ENCODE measurements around the gene PLEKHM2. TPM values are rescaled to one million over a fixed set of nuclear protein-coding genes. Genes with fewer than 3 reads are reported as not detected.
A peak's percentile ranks its signal among the peaks of the same experiment; 100 is the strongest.

Gene PLEKHM2
- total RNA-seq, 4 donors from 2014 or later: 34.6 to 57.9 (median 42.4) TPM

DNA sequence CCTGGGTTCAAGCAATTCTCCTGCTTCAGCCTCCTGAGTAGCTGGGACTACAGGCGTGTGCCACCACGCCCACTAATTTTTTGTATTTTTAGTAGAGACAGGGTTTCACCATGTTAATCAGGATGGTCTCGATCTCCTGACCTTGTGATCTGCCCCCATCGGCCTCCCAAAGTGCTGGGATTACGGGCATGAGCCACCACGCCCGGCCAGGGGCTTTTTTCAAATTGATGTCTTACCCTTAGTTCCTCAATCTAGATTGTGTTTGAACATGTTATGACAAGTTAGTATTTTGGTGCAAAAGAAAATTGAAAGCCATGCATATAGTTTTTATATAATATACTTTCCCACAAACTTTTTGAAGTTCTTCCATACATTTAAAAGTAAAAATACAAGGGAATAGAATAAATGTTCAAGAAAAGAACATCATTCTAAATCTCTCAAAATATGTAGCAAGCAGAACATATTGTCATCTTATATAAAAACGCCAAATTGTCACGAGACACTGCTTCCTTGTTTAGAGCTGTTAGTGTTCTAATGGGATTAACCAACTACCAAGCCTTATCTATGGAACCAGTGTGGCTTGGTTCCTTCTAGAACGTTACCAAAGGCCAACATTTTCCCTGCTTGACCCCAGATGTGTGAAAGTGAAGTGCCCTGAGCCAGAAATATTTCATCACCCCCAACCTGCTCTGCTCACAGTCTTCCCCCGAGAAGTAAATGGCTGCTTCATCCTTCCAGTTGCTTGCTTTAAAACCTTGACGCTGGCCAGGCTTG, 9.5 kb upstream of the PLEKHM2 start:
- 39 to 44% methylated on average over 11 to 12 of the region's 12 CpGs for WGBS, 2 donors
- no peak for TF ChIP-seq CTCF (IDR thresholded peaks at IDR 0.05)
- no peaks in the 10 kb centered on the region for H3K36me3 ChIP-seq
- H3K4me3 ChIP-seq: no peak overlapping the region
- intact Hi-C loops (cut with DNase I): no loop called here
- peaks cover 0 to 15% (median 1%) of the 10 kb centered on the region in 3 donors for H3K4me1 ChIP-seq
- peak overlapping the region in 2 of 4 donors; percentile 3 to 14 for H3K27ac ChIP-seq
- no peak for DNase-seq
- no peaks in the 10 kb centered on the region for H3K27me3 ChIP-seq
- H3K9me3 ChIP-seq: no peaks in the 10 kb centered on the region

- WGBS, 2 donors: 57 to 65% methylated on average over 2 of the region's 2 CpGs
- no peak overlapping the region for H3K27ac ChIP-seq
- no peak for DNase-seq
- H3K36me3 ChIP-seq: no peaks in the 10 kb centered on the region
- peaks cover 1 to 29% (median 16%) of the 10 kb centered on the region in 3 donors for H3K4me1 ChIP-seq
- no peaks in the 10 kb centered on the region for H3K27me3 ChIP-seq
- no peak overlapping the region for H3K4me3 ChIP-seq
- no peak for TF ChIP-seq POLR2A (IDR thresholded peaks at IDR 0.05)
- TF ChIP-seq CTCF (IDR thresholded peaks at IDR 0.05): no peak
- H3K9me3 ChIP-seq: no peaks in the 10 kb centered on the region
- intact Hi-C loops (cut with DNase I): no loop called here
Measured at GRCh38 chr1:15676010-15676409, 8.1 kb upstream of the PLEKHM2 start.

DNA sequence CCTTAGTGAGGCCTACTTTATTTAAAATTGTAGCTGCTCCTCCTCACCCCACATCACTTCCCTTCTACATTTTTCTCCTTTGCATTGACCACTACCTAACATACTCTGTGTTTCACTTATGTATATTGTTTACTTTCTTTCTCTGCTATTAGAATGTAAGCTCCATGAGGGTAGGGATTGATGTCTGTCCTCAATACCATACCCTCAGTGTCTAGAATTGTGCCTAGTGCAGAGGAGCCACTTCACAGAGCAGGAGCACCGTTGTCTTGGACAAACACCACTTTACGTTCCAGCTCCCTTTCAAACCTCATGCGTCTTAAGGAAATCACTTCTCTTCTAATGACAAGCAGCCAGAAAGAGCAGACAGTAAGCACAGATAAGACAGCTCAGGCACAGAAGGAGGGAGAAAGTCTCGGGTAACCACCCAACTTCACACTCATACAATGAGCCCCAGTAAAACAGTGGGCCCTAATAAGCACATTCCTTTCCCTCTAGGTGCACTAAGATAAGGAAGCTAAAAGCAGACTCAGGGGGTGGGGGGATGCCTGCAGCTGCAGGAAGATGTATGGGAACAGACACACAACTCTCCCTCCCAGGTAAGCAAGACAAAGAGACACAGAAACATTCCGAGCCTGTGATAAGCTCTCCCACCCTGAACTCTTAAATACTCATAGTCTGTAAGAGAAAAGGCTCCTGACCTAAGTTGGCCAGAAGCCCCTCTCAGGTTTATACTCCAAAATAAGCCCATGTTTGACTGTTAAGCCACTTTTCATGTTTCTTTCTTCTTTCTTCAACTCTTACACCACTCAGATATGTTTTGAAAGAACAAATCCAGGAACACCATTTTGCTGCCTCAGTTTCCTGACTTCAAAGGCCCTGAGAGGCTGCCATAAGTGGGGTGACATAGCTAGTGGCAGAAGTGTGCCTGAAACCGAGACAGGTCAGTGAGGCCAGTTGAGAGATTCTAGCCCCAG, 7.1 kb upstream of the PLEKHM2 start:
- Histone ChIP-seq H3K27me3 (no peaks in the 10 kb centered on the region), H3K27ac (no peak overlapping the region), H3K4me1 (peaks cover 10 to 39% (median 19%) of the 10 kb centered on the region in 3 donors), H3K4me3 (no peak overlapping the region), H3K9me3 (no peaks in the 10 kb centered on the region), H3K36me3 (no peaks in the 10 kb centered on the region)
- no peak for DNase-seq
- 90 to 95% methylated on average over 5 to 6 of the region's 6 CpGs for WGBS, 2 donors
- TF ChIP-seq POLR2A (IDR thresholded peaks at IDR 0.05) (no peak), CTCF (IDR thresholded peaks at IDR 0.05) (no peak)
- intact Hi-C loops (cut with DNase I): no loop called here

DNA sequence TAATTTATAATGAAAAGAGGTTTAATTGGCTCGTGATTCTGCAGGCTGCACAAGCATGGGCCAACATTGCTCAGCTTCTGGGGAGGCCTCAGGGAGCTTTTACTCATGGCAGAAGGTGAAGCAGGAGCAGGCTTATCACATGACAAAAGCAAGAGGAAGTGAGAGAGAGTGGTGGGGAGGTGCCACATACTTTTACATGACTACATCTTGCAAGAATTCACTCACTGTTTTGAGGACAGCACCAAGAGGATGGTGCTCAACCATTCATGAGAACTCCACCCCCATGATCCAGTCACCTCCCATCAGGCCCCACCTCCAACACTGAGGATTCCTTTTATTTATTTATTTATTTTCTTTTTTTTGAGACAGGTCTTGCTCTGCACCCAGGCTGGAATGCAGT, 5.5 kb upstream of the PLEKHM2 start:
- Histone ChIP-seq H3K4me3 (no peak overlapping the region), H3K27ac (no peak overlapping the region), H3K9me3 (no peaks in the 10 kb centered on the region), H3K36me3 (no peaks in the 10 kb centered on the region), H3K4me1 (peaks cover 17 to 55% (median 19%) of the 10 kb centered on the region in 3 donors), H3K27me3 (no peaks in the 10 kb centered on the region)
- intact Hi-C loops (cut with DNase I): no loop called here
- DNase-seq: no peak
- TF ChIP-seq POLR2A (IDR thresholded peaks at IDR 0.05) (no peak), CTCF (IDR thresholded peaks at IDR 0.05) (no peak)
- 17% methylated on average over 1 of the region's 1 CpG; no CpG with 5 or more reads in 1 of the 2 donors for WGBS, 2 donors

- no peak for TF ChIP-seq POLR2A (IDR thresholded peaks at IDR 0.05)
- TF ChIP-seq CTCF (IDR thresholded peaks at IDR 0.05): no peak
- H3K36me3 ChIP-seq: no peaks in the 10 kb centered on the region
- H3K4me3 ChIP-seq: no peak overlapping the region
- no peaks in the 10 kb centered on the region for H3K27me3 ChIP-seq
- no peak for DNase-seq
- peaks cover 19 to 50% (median 21%) of the 10 kb centered on the region in 3 donors for H3K4me1 ChIP-seq
- peak overlapping the region; percentile 85 to 100 (median 98) for H3K27ac ChIP-seq
- no peaks in the 10 kb centered on the region for H3K9me3 ChIP-seq
- intact Hi-C loops (cut with DNase I): loop anchor here (5.0 kb wide), 1 partner anchor 63 kb away; the partner anchor contains the start of gene DDI2
- 51 to 59% methylated on average over 6 to 11 of the region's 11 CpGs for WGBS, 2 donors
Measured at GRCh38 chr1:15680131-15680530, 4.0 kb upstream of the PLEKHM2 start.
